ENCODE measurements around the gene SLC1A7.

The SLC1A7 gene

GRCh38 chr1:53112271-53112774 is 30.1 kb downstream of the SLC1A7 start:
- ChIA-PET POLR2A (no interaction called here), CTCF (interaction anchor here (1.1 kb wide), 1 partner anchor 70 kb away, joined by 3 read pairs; no protein-coding TSS in a partner anchor)
- TF ChIP-seq FOXM1 (IDR thresholded peaks at IDR 0.05; ENCODE audit: borderline replicate concordance) (no peak), TARDBP (IDR thresholded peaks at IDR 0.05) (no peak), SP1 (IDR thresholded peaks at IDR 0.05) (no peak), LEF1 (IDR thresholded peaks at IDR 0.05; ENCODE audit: borderline replicate concordance) (no peak), NFRKB (IDR thresholded peaks at IDR 0.05) (no peak), FOXK2 (IDR thresholded peaks at IDR 0.05) (no peak), L3MBTL2 (conservative IDR thresholded peaks at IDR 0.05) (no peak), ARNT (IDR thresholded peaks at IDR 0.05) (no peak), ELF4 (IDR thresholded peaks at IDR 0.05) (no peak), HDGF (IDR thresholded peaks at IDR 0.05; ENCODE audit: borderline replicate concordance) (no peak), BHLHE40 (IDR thresholded peaks at IDR 0.05; ENCODE audit: borderline replicate concordance) (no peak), SUZ12 (IDR thresholded peaks at IDR 0.05) (no peak), CTBP1 (IDR thresholded peaks at IDR 0.05; ENCODE audit: borderline replicate concordance) (no peak), ZNF384 (IDR thresholded peaks at IDR 0.05) (no peak), PKNOX1 (IDR thresholded peaks at IDR 0.05) (no peak), FOXA1 (IDR thresholded peaks at IDR 0.05) (no peak)
- no peak for DNase-seq (ENCODE audit: extremely low spot score)

- no peak for DNase-seq (ENCODE audit: extremely low spot score)
- ChIA-PET CTCF (interaction anchor here (1.1 kb wide), 1 partner anchor 71 kb away, joined by 3 read pairs; no protein-coding TSS in a partner anchor), POLR2A (no interaction called here)
- TF ChIP-seq FOXA1 (IDR thresholded peaks at IDR 0.05) (no peak), CTBP1 (IDR thresholded peaks at IDR 0.05; ENCODE audit: borderline replicate concordance) (no peak), FOXM1 (IDR thresholded peaks at IDR 0.05; ENCODE audit: borderline replicate concordance) (no peak), ELF4 (IDR thresholded peaks at IDR 0.05) (no peak), LEF1 (IDR thresholded peaks at IDR 0.05; ENCODE audit: borderline replicate concordance) (no peak), ARNT (IDR thresholded peaks at IDR 0.05) (no peak), PKNOX1 (IDR thresholded peaks at IDR 0.05) (no peak), FOXK2 (IDR thresholded peaks at IDR 0.05) (no peak), TARDBP (IDR thresholded peaks at IDR 0.05) (no peak), BHLHE40 (IDR thresholded peaks at IDR 0.05; ENCODE audit: borderline replicate concordance) (no peak), HDGF (IDR thresholded peaks at IDR 0.05; ENCODE audit: borderline replicate concordance) (no peak), SUZ12 (IDR thresholded peaks at IDR 0.05) (no peak), L3MBTL2 (conservative IDR thresholded peaks at IDR 0.05) (no peak)
These were observed 30.7 kb downstream of the SLC1A7 start for GRCh38 chr1:53111693-53112092.

- CTCF ChIA-PET, result interaction anchor here (1.1 kb wide), 1 partner anchor 71 kb away, joined by 3 read pairs; no protein-coding TSS in a partner anchor
- no peak for DNase-seq (ENCODE audit: extremely low spot score)
- POLR2A ChIA-PET, result no interaction called here
- TF ChIP-seq CTBP1 (IDR thresholded peaks at IDR 0.05; ENCODE audit: borderline replicate concordance) (no peak), NFRKB (IDR thresholded peaks at IDR 0.05) (no peak), TARDBP (IDR thresholded peaks at IDR 0.05) (no peak), LEF1 (IDR thresholded peaks at IDR 0.05; ENCODE audit: borderline replicate concordance) (no peak), L3MBTL2 (conservative IDR thresholded peaks at IDR 0.05) (no peak), FOXA1 (IDR thresholded peaks at IDR 0.05) (no peak)
These were observed 31.3 kb downstream of the SLC1A7 start for GRCh38 chr1:53111073-53111556.

- no peak for DNase-seq (ENCODE audit: extremely low spot score)
- TF ChIP-seq TARDBP (IDR thresholded peaks at IDR 0.05) (no peak), L3MBTL2 (conservative IDR thresholded peaks at IDR 0.05) (no peak; the same call in 1 of the 2 replicates), SUZ12 (IDR thresholded peaks at IDR 0.05) (no peak), FOXA1 (IDR thresholded peaks at IDR 0.05) (no peak), BHLHE40 (IDR thresholded peaks at IDR 0.05; ENCODE audit: borderline replicate concordance) (no peak), ELF4 (IDR thresholded peaks at IDR 0.05) (no peak), FOXK2 (IDR thresholded peaks at IDR 0.05) (no peak), CTBP1 (IDR thresholded peaks at IDR 0.05; ENCODE audit: borderline replicate concordance) (no peak), NFRKB (IDR thresholded peaks at IDR 0.05) (no peak), ARNT (IDR thresholded peaks at IDR 0.05) (no peak), LEF1 (IDR thresholded peaks at IDR 0.05; ENCODE audit: borderline replicate concordance) (no peak), ZNF384 (IDR thresholded peaks at IDR 0.05) (no peak), SP1 (IDR thresholded peaks at IDR 0.05) (no peak), HDGF (IDR thresholded peaks at IDR 0.05; ENCODE audit: borderline replicate concordance) (no peak), PKNOX1 (IDR thresholded peaks at IDR 0.05) (no peak), FOXM1 (IDR thresholded peaks at IDR 0.05; ENCODE audit: borderline replicate concordance) (no peak)
- CTCF ChIA-PET, result no interaction called here
- POLR2A ChIA-PET, result no interaction called here
These were observed 31.9 kb downstream of the SLC1A7 start for GRCh38 chr1:53110370-53111072.

- no peak for DNase-seq (ENCODE audit: extremely low spot score)
- CTCF ChIA-PET, result interaction anchor here (0.6 to 0.7 kb wide), 2 partner anchors 18 to 194 kb away, joined by 3 read pairs; no protein-coding TSS in a partner anchor
- TF ChIP-seq FOXK2 (IDR thresholded peaks at IDR 0.05) (no peak), FOXA1 (IDR thresholded peaks at IDR 0.05) (no peak), SP1 (IDR thresholded peaks at IDR 0.05) (no peak), HDGF (IDR thresholded peaks at IDR 0.05; ENCODE audit: borderline replicate concordance) (no peak), TARDBP (IDR thresholded peaks at IDR 0.05) (no peak)
- POLR2A ChIA-PET, result no interaction called here
These were observed 33.5 kb downstream of the SLC1A7 start for GRCh38 chr1:53108646-53109580.

All from HEK293T (cell line).